Muscle of arm (tissue), 14 donors: ENCODE measurements around the gene SYNDIG1L. TPM values are rescaled to one million over a fixed set of nuclear protein-coding genes. Genes with fewer than 3 reads are reported as not detected.
"Not testable (repeated sequence)": the region's sequence is repeated elsewhere in the genome, so short reads cannot be mapped to it uniquely, and the experiment has no call there.

Source experiments
- DNase-seq: peaks from one replicate; pipeline ENCODE4 v3.0.0-alpha.2; 2013
- long read RNA-seq, 11 donors: transcript quantifications; one replicate each; lab custom pipeline, GENCODE V29; 2026
- polyA plus RNA-seq, 12 donors: library from polyadenylated mRNA; unstranded; fragments of 120-200 nt; gene quantifications; one replicate each; pipeline ENCODE4 v1.2.1, GENCODE V29; 2013; ENCODE audit not compliant: insufficient read length in 12 of 12

The SYNDIG1L gene
- polyA plus RNA-seq, result under 1 TPM in 2 of 12 donors, not detected in 10; 0.08 to 0.11 TPM
- long read RNA-seq, donor 1, result 0 reads
- long read RNA-seq, donor 2, result 0 reads
- long read RNA-seq, donor 3, result 0 reads
- long read RNA-seq, donor 4, result 0 reads
- long read RNA-seq, donor 5, result 0 reads
- long read RNA-seq, donor 6, result 0 reads
- long read RNA-seq, donor 7, result 0 reads
- long read RNA-seq, donor 8, result 0 reads
- long read RNA-seq, donor 9, result 0 reads
- long read RNA-seq, donor 10, result 0 reads
- long read RNA-seq, donor 11, result 0 reads

DNA sequence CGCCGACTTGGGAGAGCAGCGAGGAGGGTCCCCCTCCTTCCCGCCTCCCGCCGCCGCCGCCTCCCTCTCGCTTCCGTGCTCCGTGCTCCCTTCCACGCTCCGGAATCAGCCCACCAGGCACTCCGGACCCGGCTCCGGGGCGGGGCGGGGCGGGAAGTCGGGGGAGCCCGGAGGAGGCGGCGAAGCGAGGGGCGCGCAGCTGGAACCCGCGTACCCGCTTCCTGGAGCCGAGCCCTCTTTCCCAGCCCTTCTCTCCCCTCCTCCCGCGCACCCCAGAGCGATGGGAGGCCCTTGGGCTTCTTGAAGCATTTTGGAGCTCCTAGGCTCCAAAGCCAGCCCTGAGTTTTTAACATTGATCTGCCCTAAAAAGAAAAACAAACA lies at the start of gene SYNDIG1L:
Gene SYNDIG1L (minus strand): TSS at position 9 of the 381 bp plus-strand sequence. CDS start 16,466 bp downstream, outside the sequence.
- no peak for DNase-seq

- no peak for DNase-seq
Measured at GRCh38 chr14:74475678-74476077, 49.7 kb upstream of the SYNDIG1L start.

DNA sequence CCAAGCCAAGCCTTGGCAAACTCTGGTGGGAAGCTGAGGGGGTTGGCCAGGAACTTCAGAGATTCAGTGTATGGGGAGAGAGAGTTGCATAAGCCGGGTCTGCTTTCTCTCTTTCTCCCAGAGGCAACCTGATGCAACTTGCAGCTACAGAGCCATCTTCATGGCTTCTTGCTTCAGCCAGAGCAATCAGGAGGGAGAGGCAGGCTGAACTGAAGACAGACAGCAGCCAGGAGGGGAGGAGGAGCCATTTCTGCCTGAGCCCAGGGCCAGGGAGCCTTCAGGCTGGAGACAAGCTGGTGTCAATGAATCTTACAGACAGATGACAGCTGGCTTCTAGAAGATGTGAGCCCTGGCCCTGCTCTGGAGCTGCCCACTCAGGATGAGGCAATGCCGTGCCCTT lies 48.4 kb upstream of the SYNDIG1L start:
- no peak for DNase-seq

DNA sequence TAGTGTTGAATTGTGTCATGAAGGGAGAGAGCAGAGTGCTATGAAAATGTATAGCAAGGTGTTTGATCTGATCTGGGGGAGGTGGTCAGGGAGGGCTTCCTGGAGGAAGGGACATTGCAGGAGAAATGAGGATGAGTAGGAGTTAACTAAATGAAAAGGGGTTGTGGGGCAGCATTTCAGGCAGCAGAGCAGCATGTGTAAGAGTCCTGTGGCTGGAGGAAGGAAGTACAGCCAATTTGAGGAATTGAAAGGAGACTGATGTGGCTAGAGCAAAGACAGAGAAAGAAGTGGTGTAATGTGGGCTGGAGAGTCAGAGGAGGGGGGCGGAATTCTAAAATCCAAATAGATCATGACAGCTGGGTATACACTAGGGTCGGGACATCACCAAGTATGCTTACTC lies 46.6 kb upstream of the SYNDIG1L start:
- DNase-seq, result no peak

DNA sequence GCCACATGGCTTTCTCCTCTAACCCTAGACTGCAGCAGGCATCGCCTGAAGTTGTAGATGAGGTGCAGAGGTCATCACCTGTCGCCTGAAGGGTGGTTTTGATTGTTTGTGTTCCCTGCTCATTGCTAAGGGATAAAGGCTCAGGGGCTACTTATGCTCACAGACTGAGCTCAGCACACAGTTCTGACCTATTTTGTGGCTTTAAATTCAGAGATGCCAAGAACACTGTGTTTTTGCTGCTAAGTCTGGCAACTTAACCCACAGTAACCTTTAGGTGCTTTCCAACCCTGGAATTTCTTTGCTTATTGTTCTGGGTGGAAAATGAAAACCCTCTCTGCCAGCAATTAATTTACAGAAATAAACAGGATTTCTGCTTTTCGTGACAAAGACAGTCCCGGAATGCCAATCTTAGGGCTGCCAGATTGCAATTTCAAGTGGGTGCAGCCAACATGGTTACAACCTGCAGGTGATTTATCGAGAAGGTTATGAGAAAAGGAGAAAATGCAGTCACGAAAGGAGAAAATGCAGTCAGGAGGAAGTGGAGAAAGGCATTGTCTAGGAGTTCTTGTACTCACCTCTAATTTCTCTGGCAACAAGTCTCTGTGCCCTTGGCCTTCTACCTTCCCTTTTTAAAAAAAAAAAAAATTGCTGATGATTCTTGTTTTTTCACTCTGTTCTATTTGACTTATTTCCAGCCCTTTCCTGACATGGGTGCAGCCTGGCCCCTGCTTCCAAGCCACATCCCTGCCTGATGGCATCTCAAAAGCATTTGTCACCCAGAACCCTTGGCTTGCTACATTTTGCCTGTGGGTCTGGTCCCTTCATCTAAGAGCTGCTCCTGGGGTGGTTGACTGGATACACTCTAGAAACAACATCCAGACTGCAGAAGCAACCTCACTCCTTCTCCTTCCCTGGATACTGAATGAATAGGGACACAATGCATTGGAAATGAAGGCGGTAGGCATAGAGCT lies 43.8 kb upstream of the SYNDIG1L start:
- DNase-seq, result no peak

GRCh38 chr14:74468513-74468912 lies 42.5 kb upstream of the SYNDIG1L start:
- DNase-seq, result no peak

DNA sequence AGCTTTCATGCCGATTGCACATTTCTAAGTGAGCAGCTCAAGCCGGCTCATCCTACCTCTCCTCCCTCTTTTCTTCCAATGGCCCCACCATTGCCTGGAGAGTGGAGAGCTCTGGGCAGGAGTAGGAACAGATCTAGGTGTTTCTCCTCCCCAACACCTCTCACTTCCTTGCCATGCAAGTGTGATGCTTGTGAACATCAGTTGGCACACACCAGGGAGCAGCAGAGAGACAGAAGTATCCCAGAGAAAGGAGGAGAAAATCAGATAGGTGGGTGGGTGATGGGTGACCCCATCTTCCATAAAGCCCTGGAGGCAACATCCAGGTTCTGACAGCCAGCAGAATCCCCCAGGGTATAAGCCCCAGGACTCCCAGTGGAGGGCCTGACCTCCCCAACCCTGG lies 39.3 kb upstream of the SYNDIG1L start:
- DNase-seq, result no peak

GRCh38 chr14:74464785-74465184 lies 38.8 kb upstream of the SYNDIG1L start:
- no peak for DNase-seq

- no peak for DNase-seq
Measured at GRCh38 chr14:74463697-74464096, 37.7 kb upstream of the SYNDIG1L start.

DNA sequence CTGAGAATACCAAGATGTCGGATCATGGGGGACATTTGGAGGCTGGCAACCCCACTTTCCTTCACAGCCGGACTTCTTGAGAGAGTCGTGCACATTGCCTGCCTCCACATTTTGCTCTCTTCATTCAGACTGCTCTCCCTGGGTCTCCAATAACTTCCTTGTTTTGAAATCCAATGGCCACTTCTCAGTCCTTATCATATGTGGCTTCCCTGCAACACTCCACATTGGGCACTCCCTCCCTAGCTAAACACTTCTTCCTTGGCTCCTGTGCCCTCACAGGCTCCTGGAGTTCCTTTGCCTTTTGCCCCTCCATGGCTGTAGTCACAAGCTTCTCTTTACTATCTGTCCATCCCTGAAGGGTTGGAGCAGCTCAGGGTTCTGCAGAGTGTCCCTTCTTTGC lies 37.0 kb upstream of the SYNDIG1L start:
- DNase-seq, result no peak

DNA sequence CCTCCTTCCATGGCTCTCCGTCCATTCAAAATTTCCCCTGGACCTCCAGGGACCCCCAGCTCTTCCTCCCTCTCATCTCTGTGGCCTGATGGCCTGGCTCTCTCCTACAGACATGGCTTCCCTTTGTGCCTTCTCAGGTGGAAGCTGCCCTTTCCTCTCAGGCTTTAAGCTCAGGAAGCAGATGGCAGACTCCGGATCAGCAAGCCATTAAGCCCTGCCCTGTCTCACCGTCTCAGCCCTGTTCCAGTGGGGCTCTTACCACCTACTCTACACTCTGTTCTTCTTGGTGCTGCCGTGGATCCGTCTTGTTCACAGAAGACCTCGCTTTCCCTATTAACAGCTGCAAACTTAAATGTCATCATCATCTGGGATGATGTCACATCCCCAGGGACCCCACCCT lies 34.0 kb upstream of the SYNDIG1L start:
- DNase-seq, result no peak

GRCh38 chr14:74459289-74459946 lies 33.4 kb upstream of the SYNDIG1L start:
- no peak for DNase-seq

DNA sequence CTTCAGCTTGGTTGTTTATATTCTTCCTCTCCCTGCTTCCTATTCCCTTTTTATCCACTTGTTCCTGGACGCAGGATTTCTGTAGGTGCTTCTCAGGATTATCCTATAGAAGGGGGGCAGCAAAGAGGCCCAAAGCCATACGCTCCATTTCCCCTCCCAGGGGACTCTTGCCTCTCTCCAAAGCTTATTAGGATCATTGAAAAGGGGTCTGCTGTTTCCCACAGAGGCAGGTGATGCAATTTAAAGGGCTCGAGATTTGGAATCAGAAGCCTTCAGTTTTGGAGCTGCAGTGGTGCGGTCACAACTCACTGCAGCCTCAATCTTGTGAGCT lies 31.5 kb upstream of the SYNDIG1L start:
- DNase-seq, result no peak

- no peak for DNase-seq
Measured at GRCh38 chr14:74456684-74457564, 30.9 kb upstream of the SYNDIG1L start.

DNA sequence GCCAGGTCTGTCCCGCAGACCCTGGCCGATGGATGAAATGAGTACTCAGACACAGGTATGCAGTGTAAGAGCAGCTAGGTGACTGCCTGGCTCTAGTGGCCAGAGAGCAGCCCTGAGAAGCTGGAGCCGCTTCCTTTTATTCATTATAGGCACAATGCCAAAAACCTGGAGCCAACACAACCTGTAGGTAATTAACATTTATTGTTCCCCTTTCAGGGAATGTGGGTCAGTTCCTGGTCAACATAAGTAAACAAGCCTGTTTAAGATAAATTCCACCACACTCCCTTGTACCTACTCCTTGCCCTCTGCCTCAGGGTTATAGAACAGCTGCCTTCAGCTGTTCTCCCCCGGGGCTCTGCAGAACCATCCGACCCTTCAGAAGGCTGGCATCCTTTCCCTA lies 28.4 kb upstream of the SYNDIG1L start:
- DNase-seq, result not testable (repeated sequence)

GRCh38 chr14:74444866-74445265 lies 18.9 kb upstream of the SYNDIG1L start:
- no peak for DNase-seq

GRCh38 chr14:74442757-74443156 lies 16.7 kb upstream of the SYNDIG1L start:
- no peak for DNase-seq

DNA sequence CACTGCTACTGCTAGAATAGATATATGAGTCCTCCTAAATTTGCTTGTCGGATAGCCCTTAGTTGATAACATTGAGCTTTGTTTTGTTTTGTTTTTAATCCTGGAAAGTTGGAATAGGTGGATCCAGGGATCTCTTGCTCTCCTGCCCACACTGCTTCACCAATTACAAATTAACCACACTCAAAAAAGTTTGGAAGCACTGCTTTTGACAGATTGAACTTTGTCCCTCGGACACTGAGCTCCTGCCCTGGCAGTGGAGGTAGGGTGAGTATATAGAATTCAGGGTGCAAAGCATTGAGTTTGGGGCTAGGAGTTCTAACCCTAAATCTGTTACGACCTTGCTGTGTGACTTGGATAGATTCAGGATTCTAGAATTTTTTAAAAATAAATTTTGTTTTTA lies 15.1 kb upstream of the SYNDIG1L start:
- DNase-seq, result no peak

DNA sequence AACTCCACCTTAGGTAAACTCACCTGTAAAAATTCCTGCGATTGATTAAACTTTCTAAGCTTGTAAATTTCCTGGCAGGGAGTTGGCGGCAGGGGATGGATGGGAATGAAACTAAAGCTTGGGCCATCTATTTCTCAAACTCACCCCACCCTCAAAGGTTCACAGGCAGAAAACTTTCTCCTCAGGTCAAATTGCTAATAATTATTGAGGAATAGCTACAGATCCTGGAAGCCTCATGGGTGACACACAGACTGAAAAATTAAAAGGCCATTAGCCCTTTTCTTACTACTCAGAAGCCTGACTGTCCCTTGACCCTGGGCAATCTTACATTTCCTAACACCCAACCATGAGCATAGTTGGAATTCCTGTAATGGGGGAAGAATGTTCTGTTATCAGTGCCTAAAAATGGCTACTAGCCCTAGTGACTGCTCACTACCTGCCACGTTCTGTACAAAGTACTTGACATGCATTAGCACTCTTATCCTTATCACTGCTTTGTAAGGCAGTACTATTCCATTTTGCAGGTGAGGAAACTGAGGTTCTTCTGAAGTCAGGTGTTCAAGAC lies 12.4 kb upstream of the SYNDIG1L start:
- no peak for DNase-seq

GRCh38 chr14:74437496-74438053 lies 11.6 kb upstream of the SYNDIG1L start:
- no peak for DNase-seq

DNA sequence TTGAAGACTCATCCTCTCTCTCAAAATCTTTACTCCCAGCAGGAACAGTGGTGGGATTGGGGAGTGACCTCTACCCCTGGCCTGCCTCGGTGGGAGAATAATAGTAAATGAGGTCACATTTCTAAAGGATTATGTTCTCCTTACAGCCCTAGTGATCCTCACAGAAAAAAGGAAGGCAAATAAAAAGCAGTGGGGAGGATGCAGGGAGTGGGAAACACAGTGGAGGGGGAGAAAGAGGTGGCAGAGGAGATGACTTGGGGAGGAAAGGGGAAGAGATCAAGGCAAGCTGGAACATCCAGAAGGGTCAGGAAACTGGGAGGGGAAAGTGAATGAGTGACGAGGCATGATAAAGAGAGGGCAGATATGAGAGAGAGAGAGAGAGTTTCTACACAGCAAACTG lies 8.3 kb upstream of the SYNDIG1L start:
- no peak for DNase-seq
